ENCODE data around the gene SP4. TPM values are rescaled to one million over a fixed set of nuclear protein-coding genes. Genes with fewer than 3 reads are reported as not detected.
"Not testable (repeated sequence)": the region's sequence is repeated elsewhere in the genome, so short reads cannot be mapped to it uniquely, and the experiment has no call there.

The SP4 gene
- total RNA-seq, 1 donor: 17.0 TPM

GRCh38 chr7:21507627-21508343 is 79.9 kb downstream of the SP4 start:
- H3K4me3 ChIP-seq (ENCODE audit: low read depth, low read length): no peak overlapping the region
- peak; percentile 84 for TF ChIP-seq CTCF (IDR thresholded peaks at IDR 0.05; ENCODE audit: insufficient read depth, low read length)
- DNase-seq (ENCODE audit: low read depth): peak; percentile 63

GRCh38 chr7:21508538-21508937 is 80.7 kb downstream of the SP4 start:
- TF ChIP-seq CTCF (IDR thresholded peaks at IDR 0.05; ENCODE audit: insufficient read depth, low read length): no peak
- H3K4me3 ChIP-seq (ENCODE audit: low read depth, low read length): no peak overlapping the region
- no peak for DNase-seq (ENCODE audit: low read depth)

GRCh38 chr7:21514062-21514461 is 86.2 kb downstream of the SP4 start:
- DNase-seq (ENCODE audit: low read depth): no peak
- no peak overlapping the region for H3K4me3 ChIP-seq (ENCODE audit: low read depth, low read length)
- no peak for TF ChIP-seq CTCF (IDR thresholded peaks at IDR 0.05; ENCODE audit: insufficient read depth, low read length)

GRCh38 chr7:21524680-21525079 is 96.8 kb downstream of the SP4 start:
- TF ChIP-seq CTCF (IDR thresholded peaks at IDR 0.05; ENCODE audit: insufficient read depth, low read length): no peak
- DNase-seq (ENCODE audit: low read depth): no peak
- no peak overlapping the region for H3K4me3 ChIP-seq (ENCODE audit: low read depth, low read length)

- peak; percentile 32 for DNase-seq (ENCODE audit: low read depth)
- peak; percentile 58 for TF ChIP-seq CTCF (IDR thresholded peaks at IDR 0.05; ENCODE audit: insufficient read depth, low read length)
- H3K4me3 ChIP-seq (ENCODE audit: low read depth, low read length): no peak overlapping the region
These were observed 98.1 kb downstream of the SP4 start for GRCh38 chr7:21526007-21526406.

- no peak overlapping the region for H3K4me3 ChIP-seq (ENCODE audit: low read depth, low read length)
- TF ChIP-seq CTCF (IDR thresholded peaks at IDR 0.05; ENCODE audit: insufficient read depth, low read length): no peak
- DNase-seq (ENCODE audit: low read depth): no peak
These were observed 98.6 kb downstream of the SP4 start for GRCh38 chr7:21526448-21526847.

GRCh38 chr7:21532485-21532884 is 104.6 kb downstream of the SP4 start:
- not testable (repeated sequence) for DNase-seq (ENCODE audit: low read depth); H3K4me3 ChIP-seq (ENCODE audit: low read depth, low read length)

- not testable (repeated sequence) for DNase-seq (ENCODE audit: low read depth); H3K4me3 ChIP-seq (ENCODE audit: low read depth, low read length)
These were observed 105.8 kb downstream of the SP4 start for GRCh38 chr7:21533646-21534045.

GRCh38 chr7:21536445-21537118 is 108.7 kb downstream of the SP4 start:
- H3K4me3 ChIP-seq (ENCODE audit: low read depth, low read length); DNase-seq (ENCODE audit: low read depth): not testable (repeated sequence)

All from fibroblast of the aortic adventitia (primary cell).